Psoas muscle (tissue), 8 donors: ENCODE results near the gene SMARCA2. TPM values are rescaled to one million over a fixed set of nuclear protein-coding genes. Genes with fewer than 3 reads are reported as not detected.

Source experiments
- ATAC-seq, 4 donors: fragments of 200-7000 bp; cut with Tn5 transposase; one replicate each; pipeline ENCODE4 v1.9.1; 2020; ENCODE audit warnings: moderate library complexity in 3 of 4, mild to moderate bottlenecking in 2 of 4
- DNase-seq, 2 donors: peaks; one replicate each; pipeline ENCODE4 v3.0.0-alpha.2; 2020
- H3K27ac ChIP-seq: fragments of 200-600 bp; one replicate; pipeline ENCODE4 v1.8.0; 2022
- H3K27me3 ChIP-seq, 3 donors: fragments of 200-600 bp in 1 of 3; one replicate each; pipeline versions ENCODE4 v1.6.1 to v1.8.0; 2013 to 2022; ENCODE audit warnings: low read length in 2 of 3, mild to moderate bottlenecking in 2 of 3, moderate library complexity in 1 of 3; ENCODE audit not compliant: insufficient read depth in 3 of 3
- H3K36me3 ChIP-seq, 2 donors: fragments of 200-600 bp in 1 of 2; one replicate each; pipeline versions ENCODE4 v1.6.1 to v1.8.0; 2013 to 2022; ENCODE audit warnings: low read depth in 1 of 2, mild to moderate bottlenecking in 1 of 2, moderate library complexity in 1 of 2; ENCODE audit not compliant: insufficient read depth in 1 of 2
- H3K4me1 ChIP-seq: fragments of 200-600 bp; one replicate; pipeline ENCODE4 v1.8.0; 2022
- H3K4me3 ChIP-seq: fragments of 200-600 bp; one replicate; pipeline ENCODE4 v1.8.0; 2022; ENCODE audit warnings: mild to moderate bottlenecking
- H3K9me3 ChIP-seq: fragments of 200-600 bp; one replicate; pipeline ENCODE4 v1.8.0; 2022
- WGBS, 3 donors: extraction: QIAGEN DNeasy Blood & Tissue Kit; methylation state at CpG; one replicate each; pipeline versions ENCODE4 v1.1.6 to v1.1.7; 2013; 5-methylcytosine and 5-hydroxymethylcytosine counted together
- intact Hi-C, 2 donors: fragments of 100-400 bp; cut with DNase I; formaldehyde crosslinking; loops; one replicate each; pipeline versions ENCODE4 v1.11.0 to v1.14.2; 2022
- polyA plus RNA-seq, 3 donors: library from polyadenylated mRNA; stranded (reverse); fragments of 200-250 nt; gene quantifications; one replicate each; pipeline ENCODE4 v1.2.3, GENCODE V29; 2013
- total RNA-seq, 4 donors: library from RNA; stranded (reverse); fragmentation: NEBNext Ultra II Directional in 2 of 4; extraction: Animal tissue kit (Norgen Biotek cat#: 25700) in 2 of 4; gene quantifications; one replicate each; pipeline versions ENCODE4 v1.2.1 to v1.2.4, GENCODE V29; 2021 to 2023
- TF ChIP-seq, protein P1 (sequence below): fragments of 200-600 bp; IDR thresholded peaks from one replicate; pipeline ENCODE4 v1.8.0; 2022; ENCODE audit warnings: antibody characterized with exemption
- donor health status: healthy with polysubstance abuse.
- donor health status: DM: no; HTN: no; CAD: no; lungs with moderate emphysema.
- donor health status: Bipolar disorder and iron deficiency.
- donor health status: healthy.
- donor health status: DM: yes; HTN: yes; CAD: no.
- donor health status: DM: no; HTN: no; CAD: no.
- donor health status: DM: no; HTN: no; CAD: no.
- donor health status: DM: yes; HTN: yes; CAD: no.

SMARCA2 gene
- total and polyA plus RNA-seq, 7 donors, result 13.8 to 97.2 (median 64.6) TPM

DNA sequence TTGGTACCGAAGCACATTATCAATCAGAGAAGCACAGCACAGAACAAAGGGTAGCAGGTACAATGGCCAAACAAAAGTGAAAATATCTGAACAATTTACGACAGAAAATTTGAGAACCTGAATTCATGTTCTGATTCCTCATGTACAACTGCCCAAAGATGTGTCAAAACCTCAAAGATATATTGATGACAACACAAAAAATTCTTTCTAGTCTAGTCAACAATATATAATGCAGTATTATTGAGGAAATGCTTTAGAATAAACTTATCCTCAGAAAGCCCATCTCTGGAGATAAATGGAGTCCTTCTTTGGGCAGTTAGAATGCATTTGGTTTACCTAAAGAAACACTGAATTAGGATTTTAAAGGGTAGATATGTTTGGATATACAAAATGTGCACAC lies 6.8 kb upstream of the SMARCA2 start:
- Histone ChIP-seq H3K4me1 (peaks cover 2% of the 10 kb centered on the region), H3K36me3 (no peaks in the 10 kb centered on the region), H3K27me3 (peaks cover 0 to 3% (median 0%) of the 10 kb centered on the region in 3 donors), H3K4me3 (no peak overlapping the region), H3K27ac (no peak overlapping the region), H3K9me3 (no peaks in the 10 kb centered on the region)
- intact Hi-C loops, result no loop called here
- TF ChIP-seq, protein P1, sequence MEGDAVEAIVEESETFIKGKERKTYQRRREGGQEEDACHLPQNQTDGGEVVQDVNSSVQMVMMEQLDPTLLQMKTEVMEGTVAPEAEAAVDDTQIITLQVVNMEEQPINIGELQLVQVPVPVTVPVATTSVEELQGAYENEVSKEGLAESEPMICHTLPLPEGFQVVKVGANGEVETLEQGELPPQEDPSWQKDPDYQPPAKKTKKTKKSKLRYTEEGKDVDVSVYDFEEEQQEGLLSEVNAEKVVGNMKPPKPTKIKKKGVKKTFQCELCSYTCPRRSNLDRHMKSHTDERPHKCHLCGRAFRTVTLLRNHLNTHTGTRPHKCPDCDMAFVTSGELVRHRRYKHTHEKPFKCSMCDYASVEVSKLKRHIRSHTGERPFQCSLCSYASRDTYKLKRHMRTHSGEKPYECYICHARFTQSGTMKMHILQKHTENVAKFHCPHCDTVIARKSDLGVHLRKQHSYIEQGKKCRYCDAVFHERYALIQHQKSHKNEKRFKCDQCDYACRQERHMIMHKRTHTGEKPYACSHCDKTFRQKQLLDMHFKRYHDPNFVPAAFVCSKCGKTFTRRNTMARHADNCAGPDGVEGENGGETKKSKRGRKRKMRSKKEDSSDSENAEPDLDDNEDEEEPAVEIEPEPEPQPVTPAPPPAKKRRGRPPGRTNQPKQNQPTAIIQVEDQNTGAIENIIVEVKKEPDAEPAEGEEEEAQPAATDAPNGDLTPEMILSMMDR, result no peak
- DNase-seq, result no peak
- 91% methylated on average over 2 of the region's 2 CpGs for WGBS, 3 donors
- ATAC-seq, result no peak

DNA sequence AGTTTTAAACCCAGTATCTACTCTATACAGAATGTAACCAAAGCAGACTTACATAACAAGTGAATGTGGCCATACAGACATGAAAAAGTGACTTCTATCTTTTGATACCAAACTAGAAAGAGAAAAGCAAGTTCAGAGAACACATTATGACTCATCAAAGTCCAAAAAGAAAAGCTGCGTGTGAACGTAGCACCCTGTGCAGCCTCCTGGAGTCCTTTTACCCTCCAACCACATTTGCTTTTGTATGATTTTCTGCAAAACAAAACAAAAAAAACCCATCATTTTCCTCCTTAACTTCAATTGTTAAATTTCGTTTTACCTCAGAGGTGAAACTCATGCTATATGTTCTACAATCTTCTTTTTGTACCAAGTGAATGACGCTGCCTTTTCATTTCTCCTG lies 2.8 kb upstream of the SMARCA2 start:
- TF ChIP-seq, protein P1, result no peak
- ATAC-seq, result no peak
- Histone ChIP-seq H3K27ac (no peak overlapping the region), H3K27me3 (no peaks in the 10 kb centered on the region), H3K4me3 (no peak overlapping the region), H3K4me1 (peaks cover 10% of the 10 kb centered on the region), H3K9me3 (no peaks in the 10 kb centered on the region), H3K36me3 (no peaks in the 10 kb centered on the region)
- no peak for DNase-seq
- 94 to 99% (median 97%) methylated on average over 4 of the region's 4 CpGs for whole genome bisulfite sequencing, 3 donors
- intact Hi-C loops, result loop anchor here in 1 of 2 donors (10.0 kb wide), 3 partner anchors 72 to 968 kb away; partner anchors contain the start of gene PUM3

DNA sequence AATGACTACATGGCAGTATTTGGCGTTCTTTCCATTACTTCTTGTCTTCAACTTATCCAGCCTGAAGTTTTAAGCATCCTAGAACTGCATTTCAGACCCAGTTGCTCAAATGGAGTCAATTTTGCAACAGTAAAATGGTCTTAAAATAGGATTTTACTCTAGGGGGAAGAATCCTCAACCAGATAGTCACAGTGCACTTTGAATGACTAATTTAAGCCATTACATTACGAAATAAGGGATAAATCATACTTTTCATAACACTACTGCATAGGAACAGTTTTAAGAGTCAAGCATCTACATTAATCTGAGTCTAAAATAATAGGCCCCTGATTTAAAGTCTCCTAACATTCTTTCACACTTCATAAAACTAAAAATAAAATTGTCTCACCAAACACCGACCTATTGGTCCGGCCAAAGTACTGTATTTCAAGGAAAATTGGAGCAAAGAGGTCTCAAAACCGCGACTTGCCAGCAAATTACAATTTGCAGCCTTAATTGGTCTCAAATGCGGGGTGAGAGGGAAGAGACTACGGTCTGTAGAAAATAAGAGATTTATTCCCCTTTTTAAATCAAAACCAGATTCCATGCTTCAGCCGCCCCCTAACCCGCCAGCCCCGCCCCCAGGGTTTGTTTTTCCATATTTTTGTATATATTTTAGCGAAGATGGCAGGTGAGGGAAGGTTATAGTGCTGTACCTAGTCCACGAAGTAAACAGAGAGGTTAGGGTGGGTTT lies 1.2 kb upstream of the SMARCA2 start:
- peak overlapping the region; percentile 95 for H3K4me3 ChIP-seq
- H3K36me3 ChIP-seq, result no peaks in the 10 kb centered on the region
- ATAC-seq, result peak in 2 of 4 donors; percentile 12 to 32
- H3K27ac ChIP-seq, result peak overlapping the region; percentile 99
- peak in 1 of 2 donors; percentile 40 for DNase-seq
- intact Hi-C loops, result loop anchor here in 1 of 2 donors (10.0 kb wide), 3 partner anchors 71 to 969 kb away; partner anchors contain the start of gene PUM3
- TF ChIP-seq, protein P1, result no peak
- no peaks in the 10 kb centered on the region for H3K9me3 ChIP-seq
- WGBS, 3 donors, result 12 to 15% (median 14%) methylated on average over 13 of the region's 13 CpGs
- H3K27me3 ChIP-seq, result no peaks in the 10 kb centered on the region
- peaks cover 17% of the 10 kb centered on the region for H3K4me1 ChIP-seq

DNA sequence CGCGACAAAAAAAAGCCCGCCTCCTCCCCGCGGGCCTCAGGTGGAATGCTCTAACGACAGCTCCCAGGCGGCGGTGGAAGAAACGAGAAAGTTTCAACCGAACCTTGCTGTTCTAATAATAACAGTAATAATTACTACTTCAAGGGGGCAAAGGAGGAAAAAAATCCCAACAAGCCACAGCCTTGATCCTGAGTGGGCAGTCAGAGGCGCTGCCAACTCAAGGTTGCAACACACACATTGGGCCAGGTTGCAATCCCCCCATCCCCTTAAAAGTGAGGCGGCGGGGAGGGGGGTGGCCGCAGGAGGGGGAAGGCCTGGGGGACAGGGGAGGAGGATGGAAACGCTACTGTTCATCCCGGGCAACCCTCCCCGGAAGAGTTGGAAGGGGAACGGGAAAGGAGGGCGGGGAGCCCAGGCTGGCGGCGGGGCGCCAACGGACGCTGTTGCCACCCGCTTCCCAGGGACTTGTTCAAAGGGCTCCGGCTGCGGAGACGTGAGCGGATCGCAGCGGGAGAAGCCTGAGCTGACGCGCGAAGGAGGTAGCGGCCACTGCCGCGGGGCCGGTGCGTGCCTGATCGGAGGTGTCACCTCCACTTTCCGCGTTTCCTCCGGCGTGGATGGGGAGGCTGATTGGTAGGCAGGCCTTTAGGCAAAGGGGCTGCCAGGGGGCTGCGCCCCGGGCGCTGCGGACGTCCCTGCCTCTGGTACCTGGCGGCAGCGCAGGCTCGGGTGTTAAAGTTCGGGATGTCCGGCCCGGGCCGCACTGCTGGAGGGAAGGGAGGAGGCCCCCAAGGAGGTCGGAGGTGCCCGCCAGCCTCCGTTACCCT lies 647 bp downstream of the SMARCA2 start:
- H3K36me3 ChIP-seq, result no peaks in the 10 kb centered on the region
- H3K9me3 ChIP-seq, result no peaks in the 10 kb centered on the region
- H3K27me3 ChIP-seq, result no peaks in the 10 kb centered on the region
- H3K27ac ChIP-seq, result peak overlapping the region; percentile 99
- TF ChIP-seq, protein P1, result no peak
- peak overlapping the region; percentile 95 for H3K4me3 ChIP-seq
- WGBS, 3 donors, result 0% methylated on average over 40 to 59 of the region's 59 CpGs
- DNase-seq, result peak; percentile 60 to 81
- ATAC-seq, result peak; percentile 8 to 36 (median 10)
- H3K4me1 ChIP-seq, result peaks cover 35% of the 10 kb centered on the region
- intact Hi-C loops, result loop anchor here in 1 of 2 donors (5.0 to 10.0 kb wide), 4 partner anchors 69 to 971 kb away; partner anchors contain the start of gene PUM3
